ENCODE measurements around the gene SRSF7. TPM values are rescaled to one million over a fixed set of nuclear protein-coding genes. Genes with fewer than 3 reads are reported as not detected.
"Not testable (repeated sequence)": the region's sequence is repeated elsewhere in the genome, so short reads cannot be mapped to it uniquely, and the experiment has no call there.

The SRSF7 gene
- total and polyA plus RNA-seq, 8 donors = 83.3 to 290 (median 228) TPM

DNA sequence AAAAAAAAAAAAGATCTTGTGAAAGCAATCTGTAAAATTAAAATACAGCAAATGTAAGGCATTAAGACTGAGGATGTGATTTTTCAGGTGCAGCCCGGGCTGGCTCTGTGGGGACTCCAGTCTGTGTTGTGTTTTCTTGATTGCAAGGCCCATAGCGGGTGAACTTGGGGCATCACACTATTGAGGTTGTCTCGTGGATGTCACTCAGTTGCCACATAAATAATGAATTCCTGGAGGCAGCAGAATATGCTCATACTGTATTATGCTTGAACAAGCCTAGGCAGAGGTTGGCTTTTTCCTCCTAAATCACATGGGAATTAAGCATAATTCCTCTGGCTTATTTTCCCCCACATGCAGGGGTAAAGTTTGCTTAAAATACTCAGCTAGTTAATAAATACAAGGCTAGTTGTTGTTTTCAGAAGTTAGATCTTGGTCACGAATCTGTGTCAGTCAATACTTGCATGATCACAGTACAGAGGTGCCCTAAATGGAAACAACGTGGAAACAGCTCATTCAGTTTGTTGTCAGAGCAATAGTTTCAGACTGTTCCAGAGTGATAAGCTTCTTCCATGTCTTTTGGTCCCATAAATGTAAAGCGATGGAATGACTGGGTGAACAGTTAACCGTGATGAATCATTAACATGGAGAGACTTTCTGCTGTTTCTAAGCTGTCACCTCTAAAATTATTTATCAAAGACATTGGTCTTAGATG lies 43.2 kb upstream of the SRSF7 start:
- intact Hi-C loops (cut with DNase I) = no loop called here
- no peak for TF ChIP-seq CTCF (IDR thresholded peaks at IDR 0.05)
- H3K27ac ChIP-seq = no peak overlapping the region
- H3K36me3 ChIP-seq = peaks cover 0 to 8% of the 10 kb centered on the region in 2 donors
- no peaks in the 10 kb centered on the region for H3K9me3 ChIP-seq
- no peaks in the 10 kb centered on the region for H3K27me3 ChIP-seq
- peaks cover 0 to 5% of the 10 kb centered on the region in 2 donors for H3K4me1 ChIP-seq
- ATAC-seq = no peak
- no peak for DNase-seq
- H3K4me3 ChIP-seq = no peak overlapping the region

DNA sequence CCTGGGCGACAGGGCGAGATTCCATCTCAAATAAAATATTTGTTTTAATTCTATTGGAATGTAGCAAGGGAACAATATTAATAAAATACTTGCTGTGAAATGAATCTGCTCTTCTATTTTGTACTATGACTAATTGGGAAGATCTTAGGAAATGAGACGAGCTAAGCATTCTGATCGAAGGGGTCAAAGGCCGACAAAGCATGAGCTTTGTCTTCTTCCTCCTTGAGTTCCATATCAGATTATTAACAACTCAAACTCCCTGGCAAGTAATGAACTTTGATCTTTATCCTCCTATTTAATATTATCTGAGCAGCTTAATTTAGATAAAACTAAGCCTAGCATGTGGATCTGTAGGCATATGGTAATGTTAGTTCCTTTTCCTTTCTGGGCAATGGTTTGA lies 42.4 kb upstream of the SRSF7 start:
- ATAC-seq = no peak
- Histone ChIP-seq H3K36me3 (peaks cover 0 to 8% of the 10 kb centered on the region in 2 donors), H3K27me3 (no peaks in the 10 kb centered on the region), H3K4me1 (peaks cover 0 to 5% of the 10 kb centered on the region in 2 donors), H3K4me3 (no peak overlapping the region), H3K9me3 (no peaks in the 10 kb centered on the region), H3K27ac (no peak overlapping the region)
- no peak for DNase-seq
- intact Hi-C loops (cut with DNase I) = no loop called here
- TF ChIP-seq CTCF (IDR thresholded peaks at IDR 0.05) = no peak

DNA sequence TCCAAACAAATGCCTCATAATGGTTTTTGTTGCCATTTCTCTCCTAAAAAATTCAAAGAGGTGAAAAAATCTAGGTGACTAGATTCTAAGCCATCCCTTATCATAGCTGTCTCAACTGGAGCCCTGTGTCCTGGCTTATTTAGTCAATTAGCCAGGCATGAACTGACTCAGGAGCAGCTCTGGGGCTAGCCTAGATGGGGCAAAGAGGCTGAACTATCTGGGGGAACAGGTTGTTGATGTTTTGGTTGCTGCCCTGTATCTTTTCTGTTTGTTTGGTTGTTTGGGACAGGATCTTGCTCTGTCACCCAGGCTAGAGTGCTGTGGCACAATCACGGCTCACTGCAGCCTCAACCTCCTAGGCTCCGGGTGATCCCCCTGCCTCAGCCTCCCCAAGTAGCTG lies 41.6 kb upstream of the SRSF7 start:
- intact Hi-C loops (cut with DNase I) = no loop called here
- ATAC-seq = no peak

GRCh38 chr2:38792321-38792720 lies 41.2 kb upstream of the SRSF7 start:
- DNase-seq; H3K4me1 ChIP-seq; H3K27ac ChIP-seq; ATAC-seq; H3K27me3 ChIP-seq; H3K4me3 ChIP-seq; H3K36me3 ChIP-seq; H3K9me3 ChIP-seq; intact Hi-C loops (cut with DNase I): not testable (repeated sequence)

More for the DNA sequence above, 41.6 kb upstream of the SRSF7 start:
- Histone ChIP-seq H3K27ac (no peak overlapping the region), H3K4me3 (no peak overlapping the region), H3K27me3 (no peaks in the 10 kb centered on the region), H3K9me3 (no peaks in the 10 kb centered on the region), H3K4me1 (peaks cover 0 to 5% of the 10 kb centered on the region in 2 donors), H3K36me3 (peaks cover 0 to 1% of the 10 kb centered on the region in 2 donors)
- TF ChIP-seq CTCF (IDR thresholded peaks at IDR 0.05) = no peak
- DNase-seq = no peak

DNA sequence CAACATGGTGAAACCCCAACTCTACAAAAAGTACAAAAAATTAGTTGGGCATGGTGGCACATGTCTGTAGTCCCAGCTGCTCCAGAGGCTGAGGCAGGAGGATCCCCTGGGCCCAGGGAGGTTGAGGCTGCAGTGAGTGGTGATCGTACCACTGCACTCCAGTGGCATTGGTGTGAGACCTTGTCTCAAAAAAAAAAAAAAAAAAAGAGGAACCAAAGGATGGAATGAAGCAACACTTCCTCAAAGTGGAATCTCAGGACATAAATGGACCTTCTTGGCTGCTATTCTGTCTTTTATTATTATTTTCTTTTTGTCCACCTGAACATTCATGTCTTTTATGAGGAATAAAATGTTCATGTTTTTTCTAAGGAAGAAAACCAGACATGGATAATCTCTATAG lies 40.6 kb upstream of the SRSF7 start:
- no peaks in the 10 kb centered on the region for H3K9me3 ChIP-seq
- no peak overlapping the region for H3K4me3 ChIP-seq
- no peak for TF ChIP-seq CTCF (IDR thresholded peaks at IDR 0.05)
- H3K36me3 ChIP-seq = no peaks in the 10 kb centered on the region
- no peak overlapping the region for H3K27ac ChIP-seq
- DNase-seq (no peak), ATAC-seq (no peak)
- intact Hi-C loops (cut with DNase I) = no loop called here
- peaks cover 0 to 5% of the 10 kb centered on the region in 2 donors for H3K4me1 ChIP-seq
- H3K27me3 ChIP-seq = no peaks in the 10 kb centered on the region

DNA sequence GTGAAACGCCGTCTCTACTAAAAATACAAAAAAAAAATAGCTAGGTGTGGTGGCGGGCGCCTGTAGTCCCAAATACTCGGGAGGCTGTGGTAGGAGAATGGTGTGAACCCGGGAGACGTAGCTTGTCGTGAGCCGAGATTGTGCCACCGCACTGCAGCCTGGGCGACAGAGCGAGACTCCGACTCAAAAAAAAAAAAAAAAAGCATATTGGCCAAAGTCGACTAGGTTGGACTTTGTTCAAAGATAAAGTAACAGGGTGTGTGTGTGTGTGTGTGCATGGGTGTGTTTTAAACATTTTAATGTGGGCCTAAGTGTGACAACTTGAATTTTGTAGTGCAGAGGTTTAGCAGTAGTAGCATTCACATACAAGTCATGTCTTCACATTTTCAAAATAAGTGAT lies 38.5 kb upstream of the SRSF7 start:
- H3K4me1 ChIP-seq = peaks cover 0 to 5% of the 10 kb centered on the region in 2 donors
- H3K9me3 ChIP-seq = no peaks in the 10 kb centered on the region
- no peak overlapping the region for H3K27ac ChIP-seq
- ATAC-seq (no peak), DNase-seq (no peak)
- H3K27me3 ChIP-seq = no peaks in the 10 kb centered on the region
- no peak for TF ChIP-seq CTCF (IDR thresholded peaks at IDR 0.05)
- intact Hi-C loops (cut with DNase I) = no loop called here
- H3K36me3 ChIP-seq = no peaks in the 10 kb centered on the region
- no peak overlapping the region for H3K4me3 ChIP-seq

Data from left lung (tissue), 10 donors.